ENCODE results near the gene PLD2.

Gene PLD2

GRCh38 chr17:4806777-4807604 lies at the start of gene PLD2:
Gene PLD2 (plus strand): TSS chr17:4807152. CDS start chr17:4807773, 621 bp downstream.
- peak; percentile 65 to 75 for DNase-seq (ENCODE audit: low read depth in 2 of 2)

GRCh38 chr17:4759776-4760236 lies 47.1 kb upstream of the PLD2 start:
- no peak for DNase-seq (ENCODE audit: low read depth in 2 of 2)

GRCh38 chr17:4764595-4764994 lies 42.4 kb upstream of the PLD2 start:
- DNase-seq (ENCODE audit: low read depth in 2 of 2), result no peak

GRCh38 chr17:4766201-4766600 lies 40.8 kb upstream of the PLD2 start:
- DNase-seq (ENCODE audit: low read depth in 2 of 2), result no peak

GRCh38 chr17:4766723-4767122 lies 40.2 kb upstream of the PLD2 start:
- DNase-seq (ENCODE audit: low read depth in 2 of 2), result no peak

GRCh38 chr17:4768298-4768697 lies 38.7 kb upstream of the PLD2 start:
- no peak for DNase-seq (ENCODE audit: low read depth in 2 of 2)

GRCh38 chr17:4769628-4770027 lies 37.3 kb upstream of the PLD2 start:
- no peak for DNase-seq (ENCODE audit: low read depth in 2 of 2)

- no peak for DNase-seq (ENCODE audit: low read depth in 2 of 2)
Observed at GRCh38 chr17:4771519-4772234, 35.3 kb upstream of the PLD2 start, which contains the start of gene TM4SF5. Gene TM4SF5 (plus strand): TSS chr17:4771886. CDS start chr17:4771923, 37 bp downstream.

GRCh38 chr17:4772235-4772613 lies 34.7 kb upstream of the PLD2 start:
- DNase-seq (ENCODE audit: low read depth in 2 of 2), result no peak

GRCh38 chr17:4777969-4778760 lies 28.8 kb upstream of the PLD2 start:
- DNase-seq (ENCODE audit: low read depth in 2 of 2), result no peak

GRCh38 chr17:4780325-4780955 lies 26.5 kb upstream of the PLD2 start:
- no peak for DNase-seq (ENCODE audit: low read depth in 2 of 2)

GRCh38 chr17:4782652-4783051 lies 24.3 kb upstream of the PLD2 start:
- no peak for DNase-seq (ENCODE audit: low read depth in 2 of 2)

- DNase-seq (ENCODE audit: low read depth in 2 of 2), result no peak
Observed at GRCh38 chr17:4785311-4786105, 21.4 kb upstream of the PLD2 start.

- DNase-seq (ENCODE audit: low read depth in 2 of 2), result no peak
Observed at GRCh38 chr17:4786106-4786511, 20.8 kb upstream of the PLD2 start, which contains the start of gene VMO1. Gene VMO1 (minus strand): TSS chr17:4786364. CDS start chr17:4786352, 12 bp downstream.

GRCh38 chr17:4786516-4786915 lies 20.4 kb upstream of the PLD2 start:
- no peak for DNase-seq (ENCODE audit: low read depth in 2 of 2)

- no peak for DNase-seq (ENCODE audit: low read depth in 2 of 2)
Observed at GRCh38 chr17:4788159-4788806, 18.7 kb upstream of the PLD2 start.

- no peak for DNase-seq (ENCODE audit: low read depth in 2 of 2)
Observed at GRCh38 chr17:4788807-4789700, 17.9 kb upstream of the PLD2 start, which contains the start of gene GLTPD2. Gene GLTPD2 (plus strand): TSS chr17:4788964. CDS start chr17:4789012, 48 bp downstream.

- no peak for DNase-seq (ENCODE audit: low read depth in 2 of 2)
Observed at GRCh38 chr17:4789701-4789950, 17.3 kb upstream of the PLD2 start.

Data from stimulated activated CD8-positive, alpha-beta memory T cell treated with anti-CD3 and anti-CD28 coated beads, Interleukin-2, amount 100 ng/mL, for 1 hour (primary cell).